KOPT-K1 (cell line): ENCODE data around the gene MNT.

Experiments
- H3K27ac ChIP-seq: fragments of 200-600 bp; sonication (generic); 2 replicates; pipeline ENCODE4 v1.5.1; 2016; ENCODE audit warnings: antibody characterized with exemption, mild to moderate bottlenecking, low read depth, low read length; ENCODE audit not compliant: poor library complexity, severe bottlenecking
- H3K36me3 ChIP-seq: fragments of 200-600 bp; sonication (generic); 2 replicates; pipeline ENCODE4 v1.5.1; 2017; ENCODE audit warnings: antibody characterized with exemption, mild to moderate bottlenecking, low read length, moderate library complexity; ENCODE audit not compliant: insufficient read depth
- H3K9me3 ChIP-seq: fragments of 200-600 bp; sonication (generic); 2 replicates; pipeline ENCODE4 v1.5.1; 2017; ENCODE audit warnings: antibody characterized with exemption, low read length, mild to moderate bottlenecking; ENCODE audit not compliant: insufficient read depth, poor library complexity, severe bottlenecking

MNT gene

GRCh38 chr17:2393954-2394749 lies 6.7 kb downstream of the MNT start:
- H3K36me3 ChIP-seq, result no peaks in the 10 kb centered on the region
- H3K27ac ChIP-seq, result no peak overlapping the region
- H3K9me3 ChIP-seq, result no peaks in the 10 kb centered on the region

- H3K36me3 ChIP-seq, result no peaks in the 10 kb centered on the region
- H3K27ac ChIP-seq, result peak overlapping the region; percentile 85
- H3K9me3 ChIP-seq, result no peaks in the 10 kb centered on the region
Observed at GRCh38 chr17:2393174-2393953, 7.5 kb downstream of the MNT start.

GRCh38 chr17:2392252-2393173 lies 8.3 kb downstream of the MNT start:
- peak overlapping the region; percentile 85 for H3K27ac ChIP-seq
- H3K36me3 ChIP-seq, result no peaks in the 10 kb centered on the region
- no peaks in the 10 kb centered on the region for H3K9me3 ChIP-seq

GRCh38 chr17:2391597-2392251 lies 9.1 kb downstream of the MNT start:
- peak overlapping the region; percentile 85 for H3K27ac ChIP-seq
- no peaks in the 10 kb centered on the region for H3K9me3 ChIP-seq
- H3K36me3 ChIP-seq, result no peaks in the 10 kb centered on the region

GRCh38 chr17:2390199-2390836 lies 10.5 kb downstream of the MNT start:
- H3K36me3 ChIP-seq, result no peaks in the 10 kb centered on the region; the same call in 1 of the 2 replicates
- H3K27ac ChIP-seq, result no peak overlapping the region
- H3K9me3 ChIP-seq, result no peaks in the 10 kb centered on the region

- Histone ChIP-seq H3K9me3 (no peaks in the 10 kb centered on the region), H3K36me3 (no peaks in the 10 kb centered on the region; the same call in 1 of the 2 replicates), H3K27ac (no peak overlapping the region)
Observed at GRCh38 chr17:2388683-2389055, 12.2 kb downstream of the MNT start.

- Histone ChIP-seq H3K27ac (no peak overlapping the region), H3K9me3 (no peaks in the 10 kb centered on the region), H3K36me3 (no peaks in the 10 kb centered on the region; the same call in 1 of the 2 replicates)
Observed at GRCh38 chr17:2388020-2388682, 12.7 kb downstream of the MNT start.

- H3K27ac ChIP-seq, result no peak overlapping the region
Observed at GRCh38 chr17:2387086-2388019, 13.5 kb downstream of the MNT start.

GRCh38 chr17:2386400-2387085 lies 14.3 kb downstream of the MNT start:
- Histone ChIP-seq H3K9me3 (no peaks in the 10 kb centered on the region), H3K27ac (no peak overlapping the region), H3K36me3 (peaks cover 3% of the 10 kb centered on the region; the same call in 1 of the 2 replicates)

More at GRCh38 chr17:2387086-2388019, 13.5 kb downstream of the MNT start:
- Histone ChIP-seq H3K9me3 (no peaks in the 10 kb centered on the region), H3K36me3 (no peaks in the 10 kb centered on the region; the same call in 1 of the 2 replicates)

GRCh38 chr17:2385240-2386210 lies 15.3 kb downstream of the MNT start:
- peaks cover 12% of the 10 kb centered on the region; the same call in 1 of the 2 replicates for H3K36me3 ChIP-seq
- H3K9me3 ChIP-seq, result no peaks in the 10 kb centered on the region
- no peak overlapping the region for H3K27ac ChIP-seq

GRCh38 chr17:2384439-2385127 lies 16.3 kb downstream of the MNT start:
- Histone ChIP-seq H3K9me3 (no peaks in the 10 kb centered on the region), H3K27ac (no peak overlapping the region), H3K36me3 (peaks cover 20% of the 10 kb centered on the region; the same call in 1 of the 2 replicates)
